ENCODE measurements around the gene SLC1A3.

Gene SLC1A3

DNA sequence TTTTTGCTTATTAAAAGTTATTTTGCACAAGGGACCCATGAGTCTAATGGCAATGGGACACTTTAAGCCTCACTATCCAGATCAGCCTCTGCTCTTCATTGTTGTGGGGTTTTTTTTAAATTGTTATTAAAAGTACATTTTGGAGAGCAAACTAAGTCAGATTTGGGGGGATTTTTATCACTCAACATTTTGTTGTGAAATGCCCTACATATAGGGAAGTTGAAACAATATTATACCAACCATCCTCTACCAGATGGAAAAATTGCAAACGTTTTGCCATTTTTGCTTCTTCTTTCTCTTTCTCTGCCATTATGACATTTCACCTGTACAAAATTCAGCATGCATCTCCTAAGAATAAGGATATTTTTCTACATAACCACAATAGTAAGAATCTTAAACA, 75.3 kb downstream of the SLC1A3 start:
- no peak for DNase-seq (ENCODE audit: low read depth)
- TF ChIP-seq, protein P1, sequence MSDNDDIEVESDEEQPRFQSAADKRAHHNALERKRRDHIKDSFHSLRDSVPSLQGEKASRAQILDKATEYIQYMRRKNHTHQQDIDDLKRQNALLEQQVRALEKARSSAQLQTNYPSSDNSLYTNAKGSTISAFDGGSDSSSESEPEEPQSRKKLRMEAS (IDR thresholded peaks at IDR 0.05; ENCODE audit: low read depth, low read length): no peak
- TF ChIP-seq MYC (IDR thresholded peaks at IDR 0.05; ENCODE audit: low read depth, low read length): peak; percentile 16; the same call in 1 of the 2 replicates
- TF ChIP-seq, protein P2, sequence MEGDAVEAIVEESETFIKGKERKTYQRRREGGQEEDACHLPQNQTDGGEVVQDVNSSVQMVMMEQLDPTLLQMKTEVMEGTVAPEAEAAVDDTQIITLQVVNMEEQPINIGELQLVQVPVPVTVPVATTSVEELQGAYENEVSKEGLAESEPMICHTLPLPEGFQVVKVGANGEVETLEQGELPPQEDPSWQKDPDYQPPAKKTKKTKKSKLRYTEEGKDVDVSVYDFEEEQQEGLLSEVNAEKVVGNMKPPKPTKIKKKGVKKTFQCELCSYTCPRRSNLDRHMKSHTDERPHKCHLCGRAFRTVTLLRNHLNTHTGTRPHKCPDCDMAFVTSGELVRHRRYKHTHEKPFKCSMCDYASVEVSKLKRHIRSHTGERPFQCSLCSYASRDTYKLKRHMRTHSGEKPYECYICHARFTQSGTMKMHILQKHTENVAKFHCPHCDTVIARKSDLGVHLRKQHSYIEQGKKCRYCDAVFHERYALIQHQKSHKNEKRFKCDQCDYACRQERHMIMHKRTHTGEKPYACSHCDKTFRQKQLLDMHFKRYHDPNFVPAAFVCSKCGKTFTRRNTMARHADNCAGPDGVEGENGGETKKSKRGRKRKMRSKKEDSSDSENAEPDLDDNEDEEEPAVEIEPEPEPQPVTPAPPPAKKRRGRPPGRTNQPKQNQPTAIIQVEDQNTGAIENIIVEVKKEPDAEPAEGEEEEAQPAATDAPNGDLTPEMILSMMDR (IDR thresholded peaks at IDR 0.05; ENCODE audit: low read depth, low read length): no peak
- TF ChIP-seq POLR2A (IDR thresholded peaks at IDR 0.05; ENCODE audit: extremely low read depth, insufficient read length): no peak
- H3K4me3 ChIP-seq (ENCODE audit: low read depth, low read length): no peak overlapping the region

DNA sequence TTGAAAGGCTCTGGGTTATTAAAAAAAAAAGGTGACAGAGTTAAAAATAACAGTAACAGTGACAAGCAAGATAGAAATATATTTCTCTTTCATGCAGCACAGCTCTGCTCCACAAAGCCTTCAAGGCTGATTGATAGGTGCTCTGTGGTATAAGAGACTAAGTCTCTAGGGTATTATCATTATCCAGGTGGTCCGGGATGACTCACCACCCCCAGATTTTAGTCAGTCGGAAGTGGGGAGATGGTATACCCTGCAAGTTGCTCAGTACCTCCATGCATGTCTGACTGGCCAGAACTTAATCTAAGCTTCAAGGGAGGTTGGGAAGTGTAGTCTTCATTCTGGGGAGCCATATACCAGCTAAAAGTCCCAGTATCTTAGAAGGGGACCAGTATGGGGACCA, 76.1 kb downstream of the SLC1A3 start:
- H3K4me3 ChIP-seq (ENCODE audit: low read depth, low read length): no peak overlapping the region
- no peak for DNase-seq (ENCODE audit: low read depth)
- TF ChIP-seq, protein P2 (IDR thresholded peaks at IDR 0.05; ENCODE audit: low read depth, low read length): no peak
- TF ChIP-seq, protein P1 (IDR thresholded peaks at IDR 0.05; ENCODE audit: low read depth, low read length): no peak
- no peak for TF ChIP-seq MYC (IDR thresholded peaks at IDR 0.05; ENCODE audit: low read depth, low read length)
- no peak for TF ChIP-seq POLR2A (IDR thresholded peaks at IDR 0.05; ENCODE audit: extremely low read depth, insufficient read length)

DNA sequence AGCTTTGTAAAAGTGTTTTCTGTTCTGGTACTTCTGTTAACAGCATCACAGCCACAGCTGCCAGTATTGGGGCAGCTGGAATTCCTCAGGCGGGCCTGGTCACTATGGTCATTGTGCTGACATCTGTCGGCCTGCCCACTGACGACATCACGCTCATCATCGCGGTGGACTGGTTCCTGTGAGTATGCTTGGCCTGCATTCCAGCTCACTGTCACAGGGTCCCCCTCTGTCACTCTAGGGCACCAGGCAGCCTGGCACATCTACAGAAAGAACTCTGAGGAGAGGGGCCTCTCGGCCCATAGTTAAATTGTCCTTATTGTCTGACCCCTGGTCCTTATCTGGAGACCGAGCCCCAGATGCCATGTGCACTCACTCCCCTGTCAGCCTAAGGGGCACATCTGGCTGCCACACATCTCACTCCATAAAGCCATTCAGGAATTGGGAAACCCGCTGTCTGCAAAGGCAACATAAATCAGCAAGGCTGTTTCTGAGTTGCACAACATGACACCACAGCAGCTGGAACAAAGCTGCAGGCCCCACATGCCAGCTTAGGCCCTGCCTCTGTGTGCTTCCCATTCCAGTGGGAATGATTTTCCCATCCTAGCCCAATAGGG, 77.5 kb downstream of the SLC1A3 start:
- H3K4me3 ChIP-seq (ENCODE audit: low read depth, low read length): no peak overlapping the region
- DNase-seq (ENCODE audit: low read depth): peak; percentile 84
- peak; percentile 79 for TF ChIP-seq MYC (IDR thresholded peaks at IDR 0.05; ENCODE audit: low read depth, low read length)
- TF ChIP-seq POLR2A (IDR thresholded peaks at IDR 0.05; ENCODE audit: extremely low read depth, insufficient read length): no peak
- TF ChIP-seq, protein P1 (IDR thresholded peaks at IDR 0.05; ENCODE audit: low read depth, low read length): peak; percentile 55; the same call in 1 of the 2 replicates
- TF ChIP-seq, protein P2 (IDR thresholded peaks at IDR 0.05; ENCODE audit: low read depth, low read length): no peak

DNA sequence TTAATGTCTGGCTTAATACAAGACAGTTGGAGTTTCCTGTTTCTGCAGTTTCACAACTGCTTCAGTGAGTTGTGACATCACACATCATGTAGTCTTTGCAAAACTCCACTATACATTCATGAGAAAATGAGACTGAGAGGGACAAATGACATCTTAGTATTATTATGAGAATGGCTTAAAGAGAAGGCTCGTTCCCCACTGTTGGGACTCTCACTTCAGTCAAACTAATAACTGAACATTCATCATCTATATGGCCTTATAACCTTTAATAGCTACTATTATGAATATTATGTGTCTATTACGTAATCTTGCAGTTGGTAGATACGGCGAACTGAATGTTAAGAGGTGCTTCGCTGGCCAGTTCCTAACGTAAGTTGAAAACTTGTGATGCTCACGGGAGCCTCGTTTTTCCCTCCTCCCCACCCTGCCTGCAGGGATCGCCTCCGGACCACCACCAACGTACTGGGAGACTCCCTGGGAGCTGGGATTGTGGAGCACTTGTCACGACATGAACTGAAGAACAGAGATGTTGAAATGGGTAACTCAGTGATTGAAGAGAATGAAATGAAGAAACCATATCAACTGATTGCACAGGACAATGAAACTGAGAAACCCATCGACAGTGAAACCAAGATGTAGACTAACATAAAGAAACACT, 79.4 kb downstream of the SLC1A3 start:
- DNase-seq (ENCODE audit: low read depth): peak; percentile 94
- peak overlapping the region; percentile 40 for H3K4me3 ChIP-seq (ENCODE audit: low read depth, low read length)
- TF ChIP-seq MYC (IDR thresholded peaks at IDR 0.05; ENCODE audit: low read depth, low read length) (peak; percentile 80), POLR2A (IDR thresholded peaks at IDR 0.05; ENCODE audit: extremely low read depth, insufficient read length) (no peak)
- TF ChIP-seq, protein P1 (IDR thresholded peaks at IDR 0.05; ENCODE audit: low read depth, low read length): peak; percentile 66

DNA sequence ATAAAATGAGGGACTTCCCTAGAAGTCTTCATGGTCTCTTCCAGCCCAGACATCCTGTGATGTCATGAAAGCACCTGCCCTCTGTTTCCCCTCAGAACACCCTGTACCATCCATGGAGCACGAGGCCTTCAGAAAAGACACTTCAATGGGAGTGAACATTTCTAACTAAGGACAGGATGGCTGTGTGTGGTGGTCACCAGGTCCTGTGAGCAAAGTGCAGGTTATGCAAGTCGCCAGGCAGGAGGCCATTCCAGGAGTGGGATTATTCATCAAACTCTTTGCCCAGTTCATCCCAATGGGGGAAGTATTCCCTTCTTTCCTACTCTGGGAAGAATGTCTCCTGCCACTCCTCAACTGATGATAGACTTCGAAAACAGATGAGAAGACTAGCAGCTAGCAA, 80.5 kb downstream of the SLC1A3 start:
- TF ChIP-seq, protein P1 (IDR thresholded peaks at IDR 0.05; ENCODE audit: low read depth, low read length): no peak
- TF ChIP-seq, protein P2 (IDR thresholded peaks at IDR 0.05; ENCODE audit: low read depth, low read length): no peak
- TF ChIP-seq MYC (IDR thresholded peaks at IDR 0.05; ENCODE audit: low read depth, low read length) (no peak), POLR2A (IDR thresholded peaks at IDR 0.05; ENCODE audit: extremely low read depth, insufficient read length) (no peak)
- DNase-seq (ENCODE audit: low read depth): peak; percentile 37
- H3K4me3 ChIP-seq (ENCODE audit: low read depth, low read length): no peak overlapping the region

DNA sequence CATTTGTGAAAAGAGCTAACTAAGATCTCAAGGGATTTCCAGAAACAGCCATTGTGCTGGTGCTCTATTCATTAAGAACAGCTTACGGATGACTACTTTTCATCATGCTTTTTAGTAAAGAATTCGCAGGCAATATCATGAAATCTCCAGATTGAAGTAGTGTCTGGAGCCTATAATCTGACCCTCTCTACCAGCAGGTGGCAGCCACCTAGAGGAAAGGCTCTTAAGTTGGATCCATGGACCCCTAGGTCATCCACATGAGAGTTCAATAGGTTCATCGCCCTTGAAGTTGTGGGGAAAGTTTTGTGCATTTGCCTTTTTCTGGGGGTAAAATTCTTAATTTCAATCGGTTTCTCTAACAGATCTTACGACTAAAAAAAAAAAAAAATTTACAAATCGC, 82.3 kb downstream of the SLC1A3 start:
- TF ChIP-seq POLR2A (IDR thresholded peaks at IDR 0.05; ENCODE audit: extremely low read depth, insufficient read length): no peak
- TF ChIP-seq, protein P2 (IDR thresholded peaks at IDR 0.05; ENCODE audit: low read depth, low read length): peak; percentile 61
- DNase-seq (ENCODE audit: low read depth): peak; percentile 84
- no peak overlapping the region for H3K4me3 ChIP-seq (ENCODE audit: low read depth, low read length)

All from NB4 (cell line).